Measurements from ENCODE around the gene C1QTNF1. TPM values are rescaled to one million over a fixed set of nuclear protein-coding genes. Genes with fewer than 3 reads are reported as not detected.

The C1QTNF1 gene
- polyA plus RNA-seq, 1 of the 3 experiments (the other 2 are of a cell fraction), result 14.3 TPM

- peaks cover 3% of the 10 kb centered on the region for H3F3A ChIP-seq (replicated peaks; ENCODE audit: insufficient read depth)
- no peaks in the 10 kb centered on the region for H3K9me3 ChIP-seq
- H3K27ac ChIP-seq (ENCODE audit: low read depth in 2 of 2, low read length in 1 of 2), result no peak overlapping the region
- peaks cover 0 to 19% of the 10 kb centered on the region in 2 experiments for H3K36me3 ChIP-seq (replicated peaks in 1 of 2; ENCODE audit: control insufficient read depth in 1 of 2, insufficient read depth in 2 of 2, low read length in 1 of 2)
- WGBS (ENCODE audit: low lambda C conversion rate), result 47% methylated on average over 6 of the region's 6 CpGs
- peak overlapping the region; percentile 71 for H3K9ac ChIP-seq
- DNase-seq, result no peak
- H3K79me2 ChIP-seq (ENCODE audit: insufficient read depth), result peaks cover 4% of the 10 kb centered on the region; the same call in 1 of the 2 replicates
- H2AFZ ChIP-seq (ENCODE audit: low read depth), result peak overlapping the region; percentile 86
- H4K20me1 ChIP-seq (ENCODE audit: insufficient read depth), result no peaks in the 10 kb centered on the region
- H3K4me1 ChIP-seq (ENCODE audit: control insufficient read depth in 1 of 2, insufficient read depth in 2 of 2, low read depth in 1 of 2, low read length in 1 of 2), result peaks cover 0 to 7% of the 10 kb centered on the region in 2 experiments; a peak in 1 of 4 replicates
- ChIA-PET CTCF (interaction anchor here (0.7 to 4.4 kb wide), 10 partner anchors 11 to 325 kb away, joined by 3 to 27 read pairs (median 4); no protein-coding TSS in a partner anchor), POLR2A (interaction anchor here (1.5 kb wide), 1 partner anchor 230 kb away, joined by 3 read pairs; no protein-coding TSS in a partner anchor)
- H3K9me2 ChIP-seq, result no peaks in the 10 kb centered on the region
- TF ChIP-seq NFIC (IDR thresholded peaks at IDR 0.05; ENCODE audit: borderline replicate concordance) (no peak), EZH2phosphoT487 (IDR thresholded peaks at IDR 0.05; ENCODE audit: borderline replicate concordance, low read depth) (no peak), FOXM1 (IDR thresholded peaks at IDR 0.05; ENCODE audit: low read depth) (no peak), FOXJ3 (CRISPR knock-in tag; IDR thresholded peaks at IDR 0.05) (no peak), RFX5 (IDR thresholded peaks at IDR 0.05; ENCODE audit: low read length) (no peak), EP300 (IDR thresholded peaks at IDR 0.05; ENCODE audit: borderline replicate concordance in 1 of 2, low read depth in 1 of 2, low read length in 1 of 2) (no peak), RCOR1 (IDR thresholded peaks at IDR 0.05; ENCODE audit: low read length) (no peak), SMC3 (IDR thresholded peaks at IDR 0.05; ENCODE audit: low read depth, low read length) (no peak), TEAD4 (IDR thresholded peaks at IDR 0.05; ENCODE audit: borderline replicate concordance, insufficient read depth) (no peak), TCF12 (IDR thresholded peaks at IDR 0.05) (no peak), TAF1 (IDR thresholded peaks at IDR 0.05; ENCODE audit: borderline replicate concordance, low read depth, low read length) (no peak), RXRA (IDR thresholded peaks at IDR 0.05; ENCODE audit: borderline replicate concordance, low read depth) (no peak), GATA2 (CRISPR knock-in tag; IDR thresholded peaks at IDR 0.05) (no peak), IRF3 (IDR thresholded peaks at IDR 0.05; ENCODE audit: low read depth, low read length) (no peak), MEF2A (IDR thresholded peaks at IDR 0.05; ENCODE audit: borderline replicate concordance, low read depth) (no peak)
- H3K27me3 ChIP-seq (ENCODE audit: insufficient read depth), result no peaks in the 10 kb centered on the region; the same call in 1 of the 2 replicates
- H3K4me3 ChIP-seq (ENCODE audit: low read depth in 2 of 2, low read length in 1 of 2), result peak overlapping the region; percentile 65 to 85
- peak overlapping the region; percentile 99 for H3K4me2 ChIP-seq
Observed at GRCh38 chr17:79075446-79075750, 51.4 kb downstream of the C1QTNF1 start.

- Histone ChIP-seq H3K4me3 (ENCODE audit: low read depth in 2 of 2, low read length in 1 of 2) (peak overlapping the region; percentile 65 to 85; a peak in 3 of 4 replicates), H3K27ac (ENCODE audit: low read depth in 2 of 2, low read length in 1 of 2) (no peak overlapping the region), H3K4me1 (ENCODE audit: control insufficient read depth in 1 of 2, insufficient read depth in 2 of 2, low read depth in 1 of 2, low read length in 1 of 2) (peaks cover 0 to 7% of the 10 kb centered on the region in 2 experiments; a peak in 1 of 4 replicates), H3K4me2 (peak overlapping the region; percentile 99), H3K79me2 (ENCODE audit: insufficient read depth) (peaks cover 4% of the 10 kb centered on the region; the same call in 1 of the 2 replicates), H4K20me1 (ENCODE audit: insufficient read depth) (no peaks in the 10 kb centered on the region), H3K36me3 (replicated peaks in 1 of 2; ENCODE audit: control insufficient read depth in 1 of 2, insufficient read depth in 2 of 2, low read length in 1 of 2) (peaks cover 0 to 24% of the 10 kb centered on the region in 2 experiments), H3K9me3 (no peaks in the 10 kb centered on the region), H3K9ac (no peak overlapping the region; the same call in 1 of the 2 replicates), H3F3A (replicated peaks; ENCODE audit: insufficient read depth) (peaks cover 3% of the 10 kb centered on the region), H2AFZ (ENCODE audit: low read depth) (no peak overlapping the region), H3K27me3 (ENCODE audit: insufficient read depth) (no peaks in the 10 kb centered on the region), H3K9me2 (no peaks in the 10 kb centered on the region)
- ChIA-PET POLR2A (no interaction called here), CTCF (interaction anchor here (0.7 to 3.2 kb wide), 8 partner anchors 11 to 316 kb away, joined by 3 to 16 read pairs (median 4); no protein-coding TSS in a partner anchor)
- DNase-seq, result no peak
- WGBS (ENCODE audit: low lambda C conversion rate), result 93% methylated on average over 9 of the region's 9 CpGs
- TF ChIP-seq NRF1 (IDR thresholded peaks at IDR 0.05; ENCODE audit: low read depth, low read length) (no peak), MEF2A (IDR thresholded peaks at IDR 0.05; ENCODE audit: borderline replicate concordance, low read depth) (no peak), JUND (IDR thresholded peaks at IDR 0.05) (no peak), SMC3 (IDR thresholded peaks at IDR 0.05; ENCODE audit: low read depth, low read length) (no peak), TAF1 (IDR thresholded peaks at IDR 0.05; ENCODE audit: borderline replicate concordance, low read depth, low read length) (no peak), RCOR1 (IDR thresholded peaks at IDR 0.05; ENCODE audit: low read length) (no peak), RXRA (IDR thresholded peaks at IDR 0.05; ENCODE audit: borderline replicate concordance, low read depth) (no peak), EP300 (IDR thresholded peaks at IDR 0.05; ENCODE audit: borderline replicate concordance in 1 of 2, low read depth in 1 of 2, low read length in 1 of 2) (no peak), MAX (IDR thresholded peaks at IDR 0.05; ENCODE audit: low read depth) (no peak), FOSL2 (IDR thresholded peaks at IDR 0.05; ENCODE audit: borderline replicate concordance, low read depth) (no peak), USF2 (IDR thresholded peaks at IDR 0.05; ENCODE audit: borderline replicate concordance, low read depth, low read length) (no peak), SIN3A (IDR thresholded peaks at IDR 0.05; ENCODE audit: borderline replicate concordance, low read depth, low read length) (no peak), POLR2AphosphoS5 (IDR thresholded peaks at IDR 0.05; ENCODE audit: low read depth, low read length) (no peak), CTCF (IDR thresholded peaks at IDR 0.05) (no peak)
Observed at GRCh38 chr17:79075861-79076406, 52.0 kb downstream of the C1QTNF1 start.

Data from SK-N-SH (cell line).